Astrocyte (in vitro differentiated cells and primary cell): ENCODE data around the gene MEGF6. TPM values are rescaled to one million over a fixed set of nuclear protein-coding genes. Genes with fewer than 3 reads are reported as not detected.
"Not testable (repeated sequence)": the region's sequence is repeated elsewhere in the genome, so short reads cannot be mapped to it uniquely, and the experiment has no call there.

Experiments used
- DNase-seq: peaks from one replicate; pipeline ENCODE4 v3.0.0-alpha.2; 2010; ENCODE audit warnings: low read depth
- FAIRE-seq: peaks from 2 replicates; lab custom pipeline; 2011; peaks lifted over from hg19 to GRCh38; lab: Jason Lieb, UNC
- H2AFZ ChIP-seq: 2 replicates; pipeline ENCODE4 v1.6.0; 2012; ENCODE audit warnings: low read depth, low read length, inconsistent platforms
- H3K27ac ChIP-seq: 2 replicates; pipeline ENCODE4 v1.5.1; 2011; ENCODE audit warnings: low read depth, low read length, inconsistent platforms
- H3K27me3 ChIP-seq: 2 replicates; pipeline ENCODE4 v1.6.0; 2011; ENCODE audit warnings: low read length, inconsistent platforms; ENCODE audit not compliant: insufficient read depth
- H3K36me3 ChIP-seq: 2 replicates; pipeline ENCODE4 v1.5.1; 2011; ENCODE audit warnings: low read length, inconsistent platforms; ENCODE audit not compliant: insufficient read depth
- H3K4me1 ChIP-seq: 2 replicates; pipeline ENCODE4 v1.5.1; 2011; ENCODE audit warnings: low read length, inconsistent platforms; ENCODE audit not compliant: insufficient read depth
- H3K4me2 ChIP-seq: 2 replicates; pipeline ENCODE4 v1.6.0; 2012; ENCODE audit warnings: low read length, inconsistent platforms
- H3K4me3 ChIP-seq: 2 replicates; pipeline ENCODE4 v1.5.1; 2011; ENCODE audit warnings: low read depth, mild to moderate bottlenecking, low read length, inconsistent platforms; ENCODE audit not compliant: insufficient read depth
- H3K79me2 ChIP-seq: 2 replicates; pipeline ENCODE4 v1.6.0; 2012; ENCODE audit warnings: mild to moderate bottlenecking, low read length, inconsistent platforms; ENCODE audit not compliant: insufficient read depth
- H3K9ac ChIP-seq: 2 replicates; pipeline ENCODE4 v1.6.0; 2012; ENCODE audit warnings: mild to moderate bottlenecking, low read length, inconsistent platforms
- H3K9me3 ChIP-seq: 2 replicates; pipeline ENCODE4 v1.5.1; 2012; ENCODE audit warnings: low read depth, mild to moderate bottlenecking, low read length, inconsistent platforms; ENCODE audit not compliant: insufficient read depth
- H4K20me1 ChIP-seq: 2 replicates; pipeline ENCODE4 v1.6.0; 2012; ENCODE audit warnings: low read length, inconsistent platforms; ENCODE audit not compliant: insufficient read depth
- H3K27ac Mint-ChIP-seq: one replicate; pipeline ENCODE4 v1.8.0; 2021; ENCODE audit warnings: mild to moderate bottlenecking, mixed read lengths; ENCODE audit not compliant: unreplicated experiment
- H3K27me3 Mint-ChIP-seq: one replicate; pipeline ENCODE4 v1.8.0; 2021; ENCODE audit warnings: low read depth, mixed read lengths; ENCODE audit not compliant: unreplicated experiment
- H3K36me3 Mint-ChIP-seq: one replicate; pipeline ENCODE4 v1.8.0; 2021; ENCODE audit warnings: low read depth, mixed read lengths; ENCODE audit not compliant: unreplicated experiment
- H3K4me1 Mint-ChIP-seq: one replicate; pipeline ENCODE4 v1.8.0; 2021; ENCODE audit warnings: low read depth, mixed read lengths; ENCODE audit not compliant: unreplicated experiment
- H3K4me3 Mint-ChIP-seq: one replicate; pipeline ENCODE4 v1.8.0; 2021; ENCODE audit warnings: mild to moderate bottlenecking, moderate library complexity, mixed read lengths; ENCODE audit not compliant: unreplicated experiment
- H3K9me3 Mint-ChIP-seq: one replicate; pipeline ENCODE4 v1.8.0; 2021; ENCODE audit warnings: mild to moderate bottlenecking, mixed read lengths; ENCODE audit not compliant: unreplicated experiment
- EZH2 ChIP-seq: IDR thresholded peaks from 2 replicates; pipeline ENCODE4 v1.6.1; 2012; ENCODE audit warnings: mild to moderate bottlenecking, low read length, inconsistent platforms; ENCODE audit not compliant: insufficient read depth
- total RNA-seq: library from RNA; stranded (reverse); gene quantifications from 2 replicates; pipeline ENCODE4 v1.2.1, GENCODE V29; 2021
- TF ChIP-seq, protein P1 (sequence below): IDR thresholded peaks from 2 replicates; pipeline ENCODE4 v1.5.1; 2011; ENCODE audit warnings: low read depth, mild to moderate bottlenecking, inconsistent platforms, low read length, moderate library complexity; ENCODE audit not compliant: insufficient read depth

MEGF6 gene
- total RNA-seq, 1 donor from 2014 or later: 14.8 TPM

DNA sequence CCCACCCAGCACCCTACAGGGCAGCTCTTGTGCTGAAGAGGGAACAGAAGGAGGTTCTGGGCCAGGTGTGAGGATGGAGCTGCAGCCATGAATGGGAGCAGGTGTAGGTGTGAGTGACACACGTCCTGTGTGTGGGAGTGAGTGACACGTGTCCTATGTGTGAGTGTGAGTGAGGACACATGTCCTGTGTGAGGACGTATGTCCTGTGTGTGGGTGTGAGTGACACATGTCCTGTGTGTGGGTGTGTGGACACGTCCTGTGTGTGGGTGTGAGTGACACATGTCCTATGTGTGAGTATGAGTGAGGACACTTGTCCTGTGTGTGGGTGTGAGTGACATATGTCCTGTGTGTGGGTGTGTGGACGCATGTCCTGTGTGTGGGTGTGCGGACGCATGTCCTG is 26.4 kb downstream of the MEGF6 start:
- Histone ChIP-seq H3K4me3 (no peak overlapping the region), H3K9me3 (peaks cover 7% of the 10 kb centered on the region), H3K27ac (no peak overlapping the region), H3K27me3 (peaks cover 2% of the 10 kb centered on the region), H3K4me2 (no peak overlapping the region), H3K9ac (no peak overlapping the region), H3K36me3 (no peaks in the 10 kb centered on the region), H3K4me1 (no peaks in the 10 kb centered on the region), H2AFZ (no peak overlapping the region), H4K20me1 (no peaks in the 10 kb centered on the region), H3K79me2 (no peaks in the 10 kb centered on the region)
- Mint-ChIP-seq H3K27ac (no peak overlapping the region), H3K36me3 (no peaks in the 10 kb centered on the region), H3K27me3 (peaks cover 20% of the 10 kb centered on the region), H3K4me3 (no peak overlapping the region), H3K4me1 (no peaks in the 10 kb centered on the region), H3K9me3 (peaks cover 3% of the 10 kb centered on the region)
- FAIRE-seq (no peak), DNase-seq (no peak)
- TF ChIP-seq, protein P1, sequence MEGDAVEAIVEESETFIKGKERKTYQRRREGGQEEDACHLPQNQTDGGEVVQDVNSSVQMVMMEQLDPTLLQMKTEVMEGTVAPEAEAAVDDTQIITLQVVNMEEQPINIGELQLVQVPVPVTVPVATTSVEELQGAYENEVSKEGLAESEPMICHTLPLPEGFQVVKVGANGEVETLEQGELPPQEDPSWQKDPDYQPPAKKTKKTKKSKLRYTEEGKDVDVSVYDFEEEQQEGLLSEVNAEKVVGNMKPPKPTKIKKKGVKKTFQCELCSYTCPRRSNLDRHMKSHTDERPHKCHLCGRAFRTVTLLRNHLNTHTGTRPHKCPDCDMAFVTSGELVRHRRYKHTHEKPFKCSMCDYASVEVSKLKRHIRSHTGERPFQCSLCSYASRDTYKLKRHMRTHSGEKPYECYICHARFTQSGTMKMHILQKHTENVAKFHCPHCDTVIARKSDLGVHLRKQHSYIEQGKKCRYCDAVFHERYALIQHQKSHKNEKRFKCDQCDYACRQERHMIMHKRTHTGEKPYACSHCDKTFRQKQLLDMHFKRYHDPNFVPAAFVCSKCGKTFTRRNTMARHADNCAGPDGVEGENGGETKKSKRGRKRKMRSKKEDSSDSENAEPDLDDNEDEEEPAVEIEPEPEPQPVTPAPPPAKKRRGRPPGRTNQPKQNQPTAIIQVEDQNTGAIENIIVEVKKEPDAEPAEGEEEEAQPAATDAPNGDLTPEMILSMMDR: no peak
- no peak for TF ChIP-seq EZH2

DNA sequence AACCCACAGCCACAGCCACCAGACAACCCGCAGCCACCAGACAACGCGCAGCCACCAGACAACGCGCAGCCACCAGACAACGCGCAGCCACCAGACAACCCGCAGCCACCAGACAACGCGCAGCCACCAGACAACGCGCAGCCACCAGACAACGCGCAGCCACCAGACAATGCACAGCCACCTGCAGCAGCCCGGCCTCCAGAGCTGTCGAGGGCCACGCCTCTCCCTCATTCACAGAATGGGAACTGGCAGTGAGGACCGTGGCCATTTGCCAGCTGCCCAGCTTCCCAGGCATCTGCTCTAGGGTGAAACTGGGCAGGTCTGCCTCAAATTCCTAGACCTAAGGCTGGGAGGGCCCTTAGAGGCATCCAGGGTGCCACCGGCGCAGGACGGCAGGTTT is 27.6 kb downstream of the MEGF6 start:
- H3K9ac ChIP-seq, H3K9me3 ChIP-seq, H3K27me3 ChIP-seq, H2AFZ ChIP-seq, H3K4me2 ChIP-seq, H3K27ac ChIP-seq, H3K4me1 Mint-ChIP-seq, H3K36me3 ChIP-seq, H3K4me3 ChIP-seq, H3K4me3 Mint-ChIP-seq, DNase-seq, H3K27ac Mint-ChIP-seq, FAIRE-seq, H3K4me1 ChIP-seq, H3K36me3 Mint-ChIP-seq, H3K79me2 ChIP-seq, H4K20me1 ChIP-seq, H3K9me3 Mint-ChIP-seq: not testable (repeated sequence)
- H3K27me3 Mint-ChIP-seq: peaks cover 12% of the 10 kb centered on the region

DNA sequence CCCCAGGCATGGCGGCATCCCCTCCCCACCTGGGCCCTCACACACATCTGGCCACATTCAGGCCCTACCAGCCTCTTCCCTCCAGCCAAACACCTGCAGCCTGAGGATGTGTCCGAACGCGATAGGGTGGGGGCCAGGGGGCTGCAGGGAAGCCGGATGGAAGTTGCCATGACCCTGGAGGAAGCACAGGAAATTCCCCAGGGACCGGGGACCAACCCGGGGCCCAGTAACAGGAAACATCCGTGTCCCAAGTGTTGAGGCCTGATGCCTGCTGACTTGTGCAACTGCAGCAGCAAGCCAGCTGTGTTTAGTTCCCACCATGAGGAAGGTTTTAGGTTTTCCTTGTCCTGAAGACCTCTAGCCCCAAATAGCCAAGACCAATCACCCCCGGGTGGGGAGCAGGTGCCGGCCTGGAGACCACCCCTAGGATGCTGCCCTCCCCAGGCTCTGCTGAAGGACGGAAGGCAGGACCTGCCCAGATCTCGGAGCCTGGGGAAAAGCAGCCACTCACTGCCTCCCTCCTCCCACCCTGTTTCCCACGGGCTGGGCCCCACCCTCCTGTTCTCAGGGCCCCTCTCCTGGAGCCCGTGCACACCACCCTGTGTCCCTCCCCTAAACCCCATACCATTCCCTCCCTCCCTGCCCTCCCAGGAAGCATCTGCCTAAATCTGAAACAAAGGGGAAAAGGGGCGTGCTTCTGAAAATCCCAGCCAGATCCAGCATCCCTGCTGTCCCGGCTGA is 29.8 kb downstream of the MEGF6 start:
- Mint-ChIP-seq H3K4me1 (no peaks in the 10 kb centered on the region), H3K27me3 (peaks cover 9% of the 10 kb centered on the region), H3K27ac (no peak overlapping the region), H3K4me3 (no peak overlapping the region), H3K36me3 (no peaks in the 10 kb centered on the region), H3K9me3 (peaks cover 3% of the 10 kb centered on the region)
- Histone ChIP-seq H3K4me1 (peaks cover 7% of the 10 kb centered on the region), H2AFZ (no peak overlapping the region), H3K36me3 (no peaks in the 10 kb centered on the region), H3K4me3 (no peak overlapping the region), H3K27me3 (peaks cover 7% of the 10 kb centered on the region), H3K27ac (no peak overlapping the region), H3K79me2 (no peaks in the 10 kb centered on the region), H3K4me2 (no peak overlapping the region), H3K9ac (no peak overlapping the region), H3K9me3 (peaks cover 7% of the 10 kb centered on the region), H4K20me1 (no peaks in the 10 kb centered on the region)
- FAIRE-seq (no peak), DNase-seq (no peak)
- TF ChIP-seq, protein P1: no peak
- TF ChIP-seq EZH2: no peak
